Panc1 (cell line): ENCODE data around the gene GPR162. TPM values are rescaled to one million over a fixed set of nuclear protein-coding genes. Genes with fewer than 3 reads are reported as not detected.

Experiments
- ATAC-seq: fragments of 200-7000 bp; cut with Tn5 transposase; 2 replicates; pipeline ENCODE4 v1.9.1; 2020; ENCODE audit warnings: mild to moderate bottlenecking, moderate library complexity
- BruUV-seq: library from RNA; stranded (reverse); fragments of 400-500 nt; replicated peaks from 2 replicates; lab custom pipeline; 2021; lab: Mats Ljungman, UMichigan
- CTCF ChIA-PET: fragments of 300-600 bp; sonication (Branson Sonifier 250); formaldehyde crosslinking; loops from one replicate; lab custom pipeline; 2022; ENCODE audit warnings: antibody characterized with exemption; lab: Charles Lee
- POLR2A ChIA-PET: fragments of 300-600 bp; sonication (Branson Sonifier 250); formaldehyde crosslinking; loops from one replicate; lab custom pipeline; 2022; ENCODE audit warnings: antibody characterized with exemption; lab: Charles Lee
- DNase-seq: peaks from one replicate; pipeline ENCODE4 v3.0.0-alpha.2; 2010; ENCODE audit warnings: low read depth, low spot score
- H3K27ac ChIP-seq: 2 replicates; pipeline ENCODE4 v1.5.1; 2011; ENCODE audit warnings: mild to moderate bottlenecking, low read length, inconsistent platforms
- H3K27me3 ChIP-seq: fragments of 200-500 bp; sonication (Bioruptor generic); 2 replicates; pipeline ENCODE4 v1.6.0; 2014; ENCODE audit warnings: low read length, inconsistent platforms; ENCODE audit not compliant: control insufficient read depth, insufficient read depth
- H3K36me3 ChIP-seq: fragments of 200-500 bp; sonication (Bioruptor generic); 2 replicates; pipeline ENCODE4 v1.5.1; 2014; ENCODE audit warnings: inconsistent platforms, mild to moderate bottlenecking, low read length, moderate library complexity; ENCODE audit not compliant: control insufficient read depth, insufficient read depth
- H3K4me1 ChIP-seq: 2 replicates; pipeline ENCODE4 v1.5.1; 2011; ENCODE audit warnings: inconsistent platforms, mild to moderate bottlenecking, low read length, moderate library complexity; ENCODE audit not compliant: control insufficient read depth, insufficient read depth
- H3K4me3 ChIP-seq, 2 experiments: 2 replicates each; pipeline ENCODE4 v1.5.1; 2011 to 2012; ENCODE audit warnings: low read depth in 2 of 2, low read length in 2 of 2, mild to moderate bottlenecking in 2 of 2, inconsistent platforms in 1 of 2, moderate library complexity in 1 of 2
- H3K9me3 ChIP-seq: fragments of 200-500 bp; sonication (Bioruptor generic); 2 replicates; pipeline ENCODE4 v1.5.1; 2014; ENCODE audit warnings: low read depth, mild to moderate bottlenecking, inconsistent platforms, low read length, moderate library complexity; ENCODE audit not compliant: control insufficient read depth, insufficient read depth
- POLR2AphosphoS5 ChIP-seq: IDR thresholded peaks from 2 replicates; pipeline ENCODE4 v1.6.1; 2012; ENCODE audit warnings: mild to moderate bottlenecking, low read depth, low read length, moderate library complexity
- SIN3A ChIP-seq: IDR thresholded peaks from 2 replicates; pipeline ENCODE4 v1.6.1; 2012; ENCODE audit warnings: low read depth, mild to moderate bottlenecking, low read length, moderate library complexity, borderline replicate concordance; ENCODE audit not compliant: insufficient read depth
- TCF7L2 ChIP-seq: IDR thresholded peaks from 2 replicates; pipeline ENCODE4 v1.6.1; 2011; ENCODE audit warnings: mild to moderate bottlenecking, low read depth, low read length, inconsistent platforms
- in situ Hi-C: cut with HindIII; loops from 2 replicates; pipeline ENCODE4 v1.10.0; 2016; ENCODE audit warnings: low sequenced_read_pairs, low pct_unique_long_range_greater_than_20kb
- intact Hi-C: fragments of 100-400 bp; cut with micrococcal nuclease; formaldehyde crosslinking; loops from one replicate; pipeline ENCODE4 v1.10.0; 2022; ENCODE audit not compliant: unreplicated experiment
- total RNA-seq: library from RNA; stranded (reverse); gene quantifications from one replicate; pipeline ENCODE4 v1.2.1, GENCODE V29; 2021; ENCODE audit not compliant: unreplicated experiment
- TF ChIP-seq, protein P1 (sequence below): fragments of 450-650 bp; IDR thresholded peaks from 2 replicates; pipeline ENCODE4 v1.5.1; 2017; ENCODE audit warnings: mild to moderate bottlenecking
- TF ChIP-seq, protein P2 (sequence below), 2 experiments: IDR thresholded peaks; 2 replicates each; pipeline ENCODE4 v1.6.1; 2011 to 2012; ENCODE audit warnings: low read depth in 2 of 2, control low read depth in 1 of 2, low read length in 1 of 2, mild to moderate bottlenecking in 1 of 2, moderate library complexity in 1 of 2; ENCODE audit not compliant: insufficient read depth in 1 of 2

Gene GPR162
- total RNA-seq, 1 experiment from 2014 or later = 1.3 TPM

DNA sequence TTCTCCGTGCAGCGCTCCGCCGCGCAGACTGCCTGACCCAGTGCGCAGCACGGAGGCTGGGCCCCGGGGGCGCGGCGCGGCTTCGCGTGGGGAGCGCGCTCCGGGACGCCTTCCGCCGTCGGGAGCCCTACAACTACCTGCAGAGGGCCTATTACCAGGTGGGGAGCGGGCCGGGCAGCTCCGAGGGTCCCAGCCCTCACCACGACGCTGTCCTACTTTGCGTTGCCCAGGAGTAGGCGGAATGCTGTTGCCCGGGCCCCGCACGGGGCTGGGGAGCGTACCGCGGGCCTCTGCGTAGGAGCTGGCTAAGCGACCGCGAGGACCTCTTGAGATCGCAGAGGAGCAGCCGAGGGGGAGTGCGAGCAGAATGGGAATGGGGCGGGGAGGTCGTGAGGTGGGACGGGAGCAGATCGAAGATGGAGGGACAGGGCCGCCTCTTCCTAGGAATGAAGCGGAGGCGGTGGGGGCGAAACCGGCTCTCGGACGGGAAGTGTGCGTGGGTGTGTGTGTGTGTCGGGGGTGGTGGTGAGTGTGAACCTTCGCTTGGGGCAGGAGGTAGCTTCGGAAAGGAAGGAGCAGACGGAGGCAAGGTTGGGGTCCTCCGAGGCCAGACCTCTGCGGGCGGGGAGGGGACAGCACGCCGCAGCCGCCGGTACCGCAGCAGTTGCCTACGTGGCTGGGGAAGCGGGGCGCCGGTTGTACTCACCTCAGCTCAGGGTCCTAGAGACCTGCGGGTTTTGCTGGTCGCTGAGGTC is 7.3 kb downstream of the GPR162 start:
- TF ChIP-seq, protein P1, sequence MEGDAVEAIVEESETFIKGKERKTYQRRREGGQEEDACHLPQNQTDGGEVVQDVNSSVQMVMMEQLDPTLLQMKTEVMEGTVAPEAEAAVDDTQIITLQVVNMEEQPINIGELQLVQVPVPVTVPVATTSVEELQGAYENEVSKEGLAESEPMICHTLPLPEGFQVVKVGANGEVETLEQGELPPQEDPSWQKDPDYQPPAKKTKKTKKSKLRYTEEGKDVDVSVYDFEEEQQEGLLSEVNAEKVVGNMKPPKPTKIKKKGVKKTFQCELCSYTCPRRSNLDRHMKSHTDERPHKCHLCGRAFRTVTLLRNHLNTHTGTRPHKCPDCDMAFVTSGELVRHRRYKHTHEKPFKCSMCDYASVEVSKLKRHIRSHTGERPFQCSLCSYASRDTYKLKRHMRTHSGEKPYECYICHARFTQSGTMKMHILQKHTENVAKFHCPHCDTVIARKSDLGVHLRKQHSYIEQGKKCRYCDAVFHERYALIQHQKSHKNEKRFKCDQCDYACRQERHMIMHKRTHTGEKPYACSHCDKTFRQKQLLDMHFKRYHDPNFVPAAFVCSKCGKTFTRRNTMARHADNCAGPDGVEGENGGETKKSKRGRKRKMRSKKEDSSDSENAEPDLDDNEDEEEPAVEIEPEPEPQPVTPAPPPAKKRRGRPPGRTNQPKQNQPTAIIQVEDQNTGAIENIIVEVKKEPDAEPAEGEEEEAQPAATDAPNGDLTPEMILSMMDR = no peak; the same call in none of the 2 replicates
- no peak for TF ChIP-seq POLR2AphosphoS5
- TF ChIP-seq, protein P2, sequence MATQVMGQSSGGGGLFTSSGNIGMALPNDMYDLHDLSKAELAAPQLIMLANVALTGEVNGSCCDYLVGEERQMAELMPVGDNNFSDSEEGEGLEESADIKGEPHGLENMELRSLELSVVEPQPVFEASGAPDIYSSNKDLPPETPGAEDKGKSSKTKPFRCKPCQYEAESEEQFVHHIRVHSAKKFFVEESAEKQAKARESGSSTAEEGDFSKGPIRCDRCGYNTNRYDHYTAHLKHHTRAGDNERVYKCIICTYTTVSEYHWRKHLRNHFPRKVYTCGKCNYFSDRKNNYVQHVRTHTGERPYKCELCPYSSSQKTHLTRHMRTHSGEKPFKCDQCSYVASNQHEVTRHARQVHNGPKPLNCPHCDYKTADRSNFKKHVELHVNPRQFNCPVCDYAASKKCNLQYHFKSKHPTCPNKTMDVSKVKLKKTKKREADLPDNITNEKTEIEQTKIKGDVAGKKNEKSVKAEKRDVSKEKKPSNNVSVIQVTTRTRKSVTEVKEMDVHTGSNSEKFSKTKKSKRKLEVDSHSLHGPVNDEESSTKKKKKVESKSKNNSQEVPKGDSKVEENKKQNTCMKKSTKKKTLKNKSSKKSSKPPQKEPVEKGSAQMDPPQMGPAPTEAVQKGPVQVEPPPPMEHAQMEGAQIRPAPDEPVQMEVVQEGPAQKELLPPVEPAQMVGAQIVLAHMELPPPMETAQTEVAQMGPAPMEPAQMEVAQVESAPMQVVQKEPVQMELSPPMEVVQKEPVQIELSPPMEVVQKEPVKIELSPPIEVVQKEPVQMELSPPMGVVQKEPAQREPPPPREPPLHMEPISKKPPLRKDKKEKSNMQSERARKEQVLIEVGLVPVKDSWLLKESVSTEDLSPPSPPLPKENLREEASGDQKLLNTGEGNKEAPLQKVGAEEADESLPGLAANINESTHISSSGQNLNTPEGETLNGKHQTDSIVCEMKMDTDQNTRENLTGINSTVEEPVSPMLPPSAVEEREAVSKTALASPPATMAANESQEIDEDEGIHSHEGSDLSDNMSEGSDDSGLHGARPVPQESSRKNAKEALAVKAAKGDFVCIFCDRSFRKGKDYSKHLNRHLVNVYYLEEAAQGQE (IDR thresholded peaks at IDR 0.05; ENCODE audit: insufficient read depth in 1 of 2, low read depth in 2 of 2, low read length in 1 of 2) = no peak
- TF ChIP-seq SIN3A = no peak
- TF ChIP-seq TCF7L2 = no peak
- intact Hi-C loops = loop anchor here (5.0 kb wide), 1 partner anchor 77 kb away; the partner anchor contains the start of gene MLF2
- Histone ChIP-seq H3K9me3 (no peaks in the 10 kb centered on the region), H3K4me1 (peaks cover 10% of the 10 kb centered on the region; the same call in 1 of the 2 replicates), H3K27ac (peak overlapping the region; percentile 63), H3K4me3 (peak overlapping the region; percentile 65 to 67), H3K27me3 (no peaks in the 10 kb centered on the region), H3K36me3 (no peaks in the 10 kb centered on the region)
- in situ Hi-C loops = no loop called here
- ATAC-seq = peak; percentile 42; the same call in 1 of the 2 replicates
- CTCF ChIA-PET = interaction anchor here (0.6 kb wide), 1 partner anchor 118 kb away, joined by 5 read pairs; no protein-coding TSS in a partner anchor
- POLR2A ChIA-PET = no interaction called here
- no peak for DNase-seq
- no TSS peak for BruUV-seq

- H3K4me1 ChIP-seq = peaks cover 10% of the 10 kb centered on the region; the same call in 1 of the 2 replicates
- intact Hi-C loops = loop anchor here (5.0 kb wide), 1 partner anchor 77 kb away; the partner anchor contains the start of gene MLF2
- in situ Hi-C loops = no loop called here
- no peaks in the 10 kb centered on the region for H3K36me3 ChIP-seq
- no peaks in the 10 kb centered on the region for H3K27me3 ChIP-seq
- H3K4me3 ChIP-seq = peak overlapping the region; percentile 65 to 67
- peak; percentile 20; the same call in 1 of the 2 replicates for ATAC-seq
- BruUV-seq = no TSS peak
- POLR2A ChIA-PET = no interaction called here
- no peak for DNase-seq
- CTCF ChIA-PET = interaction anchor here (0.6 kb wide), 1 partner anchor 118 kb away, joined by 5 read pairs; no protein-coding TSS in a partner anchor
- peak overlapping the region; percentile 63; the same call in 1 of the 2 replicates for H3K27ac ChIP-seq
- TF ChIP-seq, protein P2 (IDR thresholded peaks at IDR 0.05; ENCODE audit: insufficient read depth in 1 of 2, low read depth in 2 of 2, low read length in 1 of 2) = no peak
- TF ChIP-seq, protein P1 = 0 out of 2 replicates have a peak, but pooled peaks have one; percentile 7
- H3K9me3 ChIP-seq = no peaks in the 10 kb centered on the region
Observed at GRCh38 chr12:6829536-6830220, 8.1 kb downstream of the GPR162 start.
